DMS53 treated with DMSO at 0.1 percent for 48 hours (cell line): ENCODE measurements around the gene RIMBP2.

Source experiments
- DNase-seq: peaks from one replicate; lab custom pipeline; 2025; ENCODE audit not compliant: unreplicated experiment; lab: John Stamatoyannopoulos, UW

Gene RIMBP2

GRCh38 chr12:130448044-130448821 lies 267.9 kb downstream of the RIMBP2 start:
- DNase-seq, result no peak

GRCh38 chr12:130447655-130447965 lies 268.5 kb downstream of the RIMBP2 start:
- DNase-seq, result no peak

DNA sequence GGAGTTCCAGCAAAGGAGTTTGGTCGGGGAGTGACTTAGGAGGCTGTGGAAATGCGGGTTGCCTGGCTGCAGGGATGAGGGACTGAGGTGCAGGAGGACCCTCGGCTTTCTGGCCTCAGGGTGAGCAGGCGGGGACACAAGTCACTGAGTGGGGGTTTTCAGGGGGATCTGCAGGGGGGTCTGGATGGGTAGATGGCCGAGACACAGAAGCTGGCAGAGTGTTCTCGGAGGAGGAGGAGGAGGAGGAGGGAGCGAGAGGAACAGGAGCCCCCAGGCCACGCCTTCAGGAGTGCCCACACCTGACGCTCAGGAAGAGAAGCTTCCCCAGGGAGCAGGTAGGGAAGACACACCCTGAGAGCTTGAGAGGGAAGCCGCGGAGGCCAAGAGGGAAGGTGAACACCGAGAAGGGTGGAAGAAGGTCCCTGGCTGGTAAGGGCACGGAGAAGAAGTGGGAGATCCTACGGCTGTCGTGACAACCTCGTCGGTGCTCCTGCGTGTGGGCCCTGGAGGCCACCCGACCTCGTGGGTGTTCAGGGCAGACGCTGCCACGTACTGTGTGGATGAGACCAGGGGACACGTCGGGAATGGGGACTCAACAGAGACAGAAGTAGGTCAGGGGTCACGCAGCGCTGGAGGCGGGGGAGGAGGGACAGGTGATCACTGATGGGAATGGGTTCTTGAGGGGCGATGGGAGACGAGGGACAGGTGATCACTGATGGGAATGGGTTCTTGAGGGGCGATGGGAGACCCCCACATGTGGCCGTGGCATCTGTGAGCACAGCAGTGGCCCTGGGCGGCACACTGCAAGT lies 269.0 kb downstream of the RIMBP2 start:
- DNase-seq, result no peak

DNA sequence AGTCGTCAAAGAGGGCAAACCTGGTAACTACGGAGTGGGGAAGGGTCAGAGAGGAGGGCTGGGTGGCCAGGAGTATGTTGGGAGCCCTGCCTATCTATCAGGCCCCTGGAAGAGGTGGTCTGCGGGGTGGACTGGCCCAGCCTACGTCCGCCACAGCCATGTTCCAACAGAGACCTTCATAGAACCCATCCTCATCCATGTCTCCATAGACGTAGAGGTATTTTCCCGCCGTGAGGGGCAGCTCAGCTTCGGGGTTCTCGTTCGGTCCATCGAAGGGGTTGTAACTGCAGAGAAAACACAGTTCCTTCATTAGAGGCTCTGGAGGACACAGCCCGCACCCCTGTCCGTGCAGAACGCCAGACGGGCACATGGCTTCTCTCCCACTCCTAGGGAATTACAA lies 271.1 kb downstream of the RIMBP2 start:
- DNase-seq, result no peak

GRCh38 chr12:130444061-130444460 lies 272.0 kb downstream of the RIMBP2 start:
- DNase-seq, result no peak

GRCh38 chr12:130441771-130442760 lies 274.0 kb downstream of the RIMBP2 start:
- no peak for DNase-seq

DNA sequence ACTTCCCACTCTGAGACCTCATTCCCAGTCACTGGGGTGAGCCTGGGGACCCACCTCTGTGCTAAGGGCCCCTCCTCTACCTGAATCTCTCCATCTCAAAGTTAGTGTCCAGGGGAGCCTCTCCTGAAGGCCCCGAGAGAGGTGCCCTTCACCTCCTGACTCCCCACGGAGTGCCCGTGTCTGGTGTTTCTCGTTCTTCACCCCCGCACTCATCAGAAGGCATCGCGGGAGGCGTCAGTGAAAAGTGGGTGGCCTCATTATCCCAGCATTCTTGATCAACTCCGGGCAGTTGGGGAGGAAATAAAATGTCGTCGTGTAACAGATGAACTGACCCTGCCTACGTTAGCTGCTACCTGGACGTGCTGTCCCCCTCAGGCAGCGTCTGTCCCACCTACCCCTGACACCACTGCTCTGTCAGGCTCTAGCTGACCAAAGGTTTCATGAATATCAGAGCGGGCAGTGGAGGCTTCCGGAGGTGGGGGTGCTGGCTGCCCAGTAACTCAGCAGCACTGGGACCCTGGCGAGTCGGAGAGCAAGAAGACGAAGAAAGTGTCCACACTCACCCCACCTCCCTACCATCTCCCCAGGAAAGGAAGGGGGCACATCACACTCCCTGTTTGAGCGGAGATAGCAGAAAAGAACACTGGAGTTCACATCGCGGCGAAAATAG lies 275.6 kb downstream of the RIMBP2 start:
- no peak for DNase-seq

- no peak for DNase-seq
Measured at GRCh38 chr12:130439250-130439649, 276.8 kb downstream of the RIMBP2 start.

- DNase-seq, result no peak
Measured at GRCh38 chr12:130438711-130439110, 277.4 kb downstream of the RIMBP2 start.

GRCh38 chr12:130438243-130438620 lies 277.9 kb downstream of the RIMBP2 start:
- DNase-seq, result no peak

GRCh38 chr12:130437555-130438242 lies 278.4 kb downstream of the RIMBP2 start:
- DNase-seq, result no peak

DNA sequence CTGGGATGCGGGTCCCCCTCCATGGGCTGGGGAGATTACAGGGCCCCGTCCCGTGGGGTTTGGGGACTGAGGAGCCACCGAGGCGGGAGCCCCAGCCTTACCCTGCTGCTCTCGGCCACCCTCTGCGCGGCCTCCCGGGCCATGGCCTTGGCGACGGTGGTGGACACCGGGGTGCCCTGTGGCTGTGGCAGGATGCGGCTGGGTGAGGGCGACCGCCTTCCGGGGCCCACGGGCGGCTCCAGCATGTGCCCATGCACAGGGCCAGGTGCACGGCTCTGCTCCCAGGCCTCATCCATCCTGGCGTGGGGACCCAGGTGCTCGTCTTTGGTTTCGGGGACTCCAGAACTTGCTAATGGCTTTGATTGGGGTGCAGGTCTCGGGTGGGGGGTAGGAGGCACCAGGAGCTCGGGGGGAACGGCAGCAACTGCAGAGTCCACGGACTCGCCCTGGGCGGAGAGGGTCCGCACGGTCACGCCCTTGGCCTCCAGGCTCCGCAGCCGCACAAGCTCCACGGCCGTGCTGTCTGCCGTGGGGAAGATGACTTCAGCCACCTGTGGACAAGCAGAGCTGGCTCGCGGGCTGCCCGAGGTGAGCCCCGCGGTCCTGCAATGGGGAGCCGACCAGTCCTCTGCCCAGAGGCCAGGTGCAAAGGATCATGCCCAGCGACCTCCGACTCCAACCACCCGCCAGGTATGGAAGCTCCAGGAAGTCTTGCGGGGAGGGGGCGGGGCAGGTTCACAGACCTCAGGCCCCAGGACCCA lies 279.2 kb downstream of the RIMBP2 start:
- no peak for DNase-seq

- DNase-seq, result no peak
Measured at GRCh38 chr12:130435826-130436225, 280.3 kb downstream of the RIMBP2 start.

DNA sequence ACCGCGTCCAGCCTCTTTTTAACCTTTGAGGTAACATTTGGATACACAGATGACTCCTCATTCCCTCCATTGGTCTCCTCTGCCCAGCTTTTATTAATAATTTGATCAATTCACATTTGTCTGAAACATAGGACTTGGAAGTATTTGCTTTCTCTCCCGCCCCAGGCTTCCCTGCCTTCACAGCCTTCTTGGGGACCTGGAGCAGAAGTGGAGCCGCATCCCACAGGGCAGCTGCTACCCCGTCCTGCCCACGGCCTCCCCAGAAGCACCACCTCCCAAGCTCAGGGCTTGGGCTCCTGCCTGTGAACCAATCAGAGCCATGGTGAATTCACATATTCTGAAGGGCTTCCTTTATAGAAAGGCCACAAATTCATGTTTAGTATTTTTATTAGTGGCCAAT lies 280.8 kb downstream of the RIMBP2 start:
- DNase-seq, result no peak

GRCh38 chr12:130434560-130434959 lies 281.5 kb downstream of the RIMBP2 start:
- DNase-seq, result no peak

GRCh38 chr12:130433834-130434233 lies 282.3 kb downstream of the RIMBP2 start:
- DNase-seq, result no peak

- no peak for DNase-seq
Measured at GRCh38 chr12:130433411-130433810, 282.7 kb downstream of the RIMBP2 start.

DNA sequence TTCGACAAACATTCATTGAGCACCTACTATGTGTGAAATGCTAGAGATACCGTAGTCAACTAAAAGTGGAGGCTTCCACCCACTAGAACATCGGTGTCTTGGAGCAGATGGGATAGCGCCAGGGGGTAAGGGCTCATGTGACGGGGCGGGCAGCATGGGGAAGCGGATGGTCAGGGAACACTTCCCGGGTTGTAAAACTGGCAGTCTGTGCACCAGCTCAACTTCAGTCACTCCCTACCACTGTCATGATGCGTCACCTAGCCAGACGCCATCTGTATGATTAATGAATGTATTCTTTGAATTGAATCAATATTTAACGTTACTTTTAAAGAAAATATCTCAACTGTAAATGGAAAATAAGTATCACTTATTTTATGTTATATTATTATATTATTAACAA lies 284.9 kb downstream of the RIMBP2 start:
- DNase-seq, result no peak

- no peak for DNase-seq
Measured at GRCh38 chr12:130429656-130430505, 286.2 kb downstream of the RIMBP2 start.
